GM19372 (cell line): ENCODE data around the gene CSNK1G1.
"Not testable (repeated sequence)": the region's sequence is repeated elsewhere in the genome, so short reads cannot be mapped to it uniquely, and the experiment has no call there.

Experiments
- ATAC-seq: cut with Tn5 transposase; IDR thresholded peaks from one replicate; pipeline ENCODE4 v1.9.1; 2021; ENCODE audit warnings: mild to moderate bottlenecking, low read depth, moderate library complexity; ENCODE audit not compliant: unreplicated experiment

The CSNK1G1 gene

GRCh38 chr15:64247535-64247905, 108.5 kb downstream of the CSNK1G1 start:
- no peak for ATAC-seq

DNA sequence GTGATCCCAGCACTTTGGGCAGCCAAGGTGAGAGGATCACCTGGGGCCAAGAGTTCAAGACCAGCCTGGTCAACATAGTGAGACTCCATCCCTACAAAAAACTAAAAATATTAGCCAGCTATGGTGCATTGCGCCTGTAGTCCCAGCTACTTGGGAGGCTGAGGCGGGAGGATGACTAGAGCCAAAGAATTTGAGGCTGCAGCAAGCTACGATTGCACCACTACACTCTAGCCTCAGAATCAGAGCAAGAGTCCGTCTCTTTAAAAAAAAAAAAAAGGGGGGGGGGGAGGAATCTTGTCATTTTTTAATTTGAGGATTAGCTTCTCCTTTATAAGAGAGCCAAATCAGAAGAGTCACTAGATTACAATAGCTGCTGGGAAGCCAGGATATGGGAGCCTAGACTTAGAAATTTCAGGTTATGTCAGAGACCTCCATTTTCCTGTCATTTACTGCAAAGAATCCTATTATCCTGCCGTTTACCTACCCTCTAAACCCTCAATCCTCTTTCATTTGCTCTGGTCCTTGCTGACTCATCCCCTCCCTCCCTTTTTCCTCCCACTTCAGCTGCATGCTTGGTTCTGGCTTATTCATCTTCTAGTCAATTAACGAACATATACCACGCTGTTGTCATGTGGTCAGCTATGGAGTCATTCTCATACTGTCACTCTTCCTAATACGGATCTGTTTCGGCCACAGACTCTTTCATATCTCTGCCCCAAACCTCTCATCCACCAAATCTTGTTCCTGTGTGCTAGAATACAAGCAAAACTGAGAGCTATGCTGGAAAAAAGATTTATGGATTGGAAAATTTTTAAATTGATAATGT, 109.4 kb downstream of the CSNK1G1 start:
- ATAC-seq, result peak; percentile 77

DNA sequence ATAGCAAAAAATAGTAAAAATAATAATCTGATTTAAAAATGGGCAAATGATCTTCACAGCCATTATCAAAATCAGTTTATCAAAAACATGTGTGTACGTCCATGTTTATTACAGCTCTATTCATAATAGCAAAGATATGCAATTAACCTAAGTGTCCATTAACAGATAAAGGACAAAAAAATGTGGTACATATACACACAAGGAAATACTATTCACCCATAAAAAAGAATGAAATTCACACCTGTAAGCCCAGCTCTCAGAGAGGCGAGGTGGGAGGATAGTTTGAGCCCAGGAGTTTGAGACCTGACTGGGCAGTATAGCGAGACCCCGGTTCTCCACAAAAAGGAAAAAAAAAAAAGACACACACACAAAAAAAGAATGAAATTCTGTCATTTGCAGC, 110.6 kb downstream of the CSNK1G1 start:
- no peak for ATAC-seq

DNA sequence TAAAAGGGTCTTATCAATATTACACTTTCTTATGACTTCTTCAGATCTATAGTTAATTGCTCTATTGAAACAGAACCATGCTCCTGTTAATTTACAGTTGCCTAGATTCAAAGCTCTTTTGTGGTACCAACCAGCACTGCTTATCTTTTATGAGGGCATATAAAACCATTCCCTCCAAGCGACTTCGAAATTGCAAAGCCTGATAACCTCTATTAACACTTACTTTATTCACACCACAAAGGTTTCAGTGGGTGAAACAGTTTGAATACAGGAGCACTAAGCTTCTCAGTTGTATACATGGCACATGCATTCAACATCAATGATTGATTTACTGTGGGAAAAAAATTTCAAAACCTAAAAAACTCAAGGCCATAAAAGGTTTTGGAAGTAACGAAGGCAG, 118.3 kb downstream of the CSNK1G1 start:
- ATAC-seq, result no peak

DNA sequence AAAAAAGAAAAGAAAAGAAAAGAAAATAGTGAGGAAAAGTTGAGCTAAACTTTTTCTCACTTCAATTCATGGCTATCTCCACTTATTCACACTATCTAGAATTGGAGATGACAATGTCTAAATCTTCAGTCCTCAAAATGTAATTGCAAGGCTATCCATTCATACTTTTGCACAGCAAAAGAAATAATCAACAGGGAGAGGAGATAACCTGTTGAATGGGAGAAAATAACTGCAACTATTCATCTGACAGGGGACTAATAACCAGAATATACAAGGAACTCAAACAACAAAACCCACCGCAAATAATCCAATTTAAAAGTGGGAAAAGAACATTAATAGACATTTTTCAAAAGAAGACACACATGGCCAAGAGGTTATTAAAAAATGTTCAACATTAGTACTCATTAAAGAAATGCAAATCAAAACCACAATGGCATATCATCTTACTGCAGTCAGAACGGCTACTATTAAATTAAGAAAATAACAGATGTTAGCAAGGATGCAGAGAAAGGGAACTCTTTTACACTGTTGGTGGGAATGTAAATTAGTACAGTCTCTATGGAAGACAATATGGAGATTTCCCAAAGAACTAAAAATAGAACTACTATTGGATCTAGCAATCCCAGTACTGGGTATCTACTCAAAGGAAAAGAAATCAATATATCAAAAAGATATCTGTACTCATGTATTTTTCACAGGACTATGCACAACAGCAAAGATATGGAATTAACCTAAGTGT, 119.6 kb downstream of the CSNK1G1 start:
- no peak for ATAC-seq

- no peak for ATAC-seq
Measured at GRCh38 chr15:64235552-64235951, 120.4 kb downstream of the CSNK1G1 start.

DNA sequence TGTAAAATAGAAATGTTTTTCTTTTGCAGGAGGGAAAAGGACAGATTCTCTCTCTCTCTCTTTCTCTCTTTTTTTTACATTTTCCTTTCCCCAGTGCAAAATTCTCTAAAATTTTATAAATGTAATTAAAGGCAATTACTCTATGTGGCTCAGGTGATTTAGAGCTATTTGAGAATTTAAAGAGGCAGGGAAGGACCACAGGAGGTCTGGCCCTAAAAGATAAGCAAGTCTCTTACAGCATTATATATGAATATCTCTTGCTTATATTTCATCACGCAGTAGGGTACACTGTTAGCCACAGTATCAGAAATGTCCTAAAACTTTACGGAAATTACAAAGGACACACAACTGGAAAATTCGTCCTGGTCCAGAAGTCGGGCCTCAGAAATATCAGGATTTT, 122.7 kb downstream of the CSNK1G1 start:
- ATAC-seq, result no peak

GRCh38 chr15:64232400-64232799, 123.6 kb downstream of the CSNK1G1 start:
- ATAC-seq, result no peak

DNA sequence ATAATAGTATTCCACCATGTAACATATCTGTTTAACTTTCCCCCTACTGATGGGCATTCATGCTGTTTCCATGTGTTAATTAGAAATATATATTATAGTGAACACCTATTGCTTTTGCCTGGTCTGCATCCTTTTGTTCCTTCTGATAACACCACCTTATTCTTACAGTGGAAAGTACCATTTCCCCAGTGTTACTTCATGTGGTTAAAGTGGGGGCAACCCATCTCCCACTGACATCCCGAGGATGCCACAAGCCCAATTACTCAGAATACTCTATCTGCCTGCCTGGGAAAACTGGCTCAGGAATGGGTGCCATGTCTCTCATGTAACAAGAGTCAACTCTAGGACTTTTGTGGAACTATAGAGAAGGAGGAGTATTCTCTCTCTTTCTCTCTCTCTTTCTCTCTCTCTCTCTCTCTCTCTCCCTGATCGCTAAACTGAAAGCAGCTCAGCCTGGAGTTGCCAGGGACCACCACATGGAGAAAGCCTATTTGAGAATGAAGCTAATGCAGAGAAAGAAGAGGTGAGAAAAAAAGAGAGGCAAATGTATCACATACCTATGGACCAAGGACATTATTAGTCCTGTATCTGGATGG, 126.7 kb downstream of the CSNK1G1 start:
- no peak for ATAC-seq

DNA sequence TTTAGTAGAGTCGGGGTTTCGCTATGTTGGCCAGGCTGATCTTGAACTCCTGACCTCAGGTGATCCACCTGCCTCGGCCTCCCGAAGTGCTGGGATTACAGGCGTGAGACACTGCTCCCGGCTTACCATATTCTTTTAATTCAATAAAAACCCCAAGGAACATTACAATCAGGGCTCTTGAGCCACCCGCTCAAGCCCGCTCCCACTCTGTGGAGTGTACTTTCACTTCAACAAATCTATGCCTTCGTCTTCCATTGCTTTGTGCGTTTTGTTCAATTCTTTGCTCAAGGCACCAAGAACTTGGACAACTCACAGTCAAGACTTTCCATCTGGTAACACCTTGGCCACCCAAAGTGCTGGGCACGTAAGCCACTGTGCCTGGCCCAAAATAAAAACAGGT, 130.2 kb downstream of the CSNK1G1 start:
- ATAC-seq, result no peak

DNA sequence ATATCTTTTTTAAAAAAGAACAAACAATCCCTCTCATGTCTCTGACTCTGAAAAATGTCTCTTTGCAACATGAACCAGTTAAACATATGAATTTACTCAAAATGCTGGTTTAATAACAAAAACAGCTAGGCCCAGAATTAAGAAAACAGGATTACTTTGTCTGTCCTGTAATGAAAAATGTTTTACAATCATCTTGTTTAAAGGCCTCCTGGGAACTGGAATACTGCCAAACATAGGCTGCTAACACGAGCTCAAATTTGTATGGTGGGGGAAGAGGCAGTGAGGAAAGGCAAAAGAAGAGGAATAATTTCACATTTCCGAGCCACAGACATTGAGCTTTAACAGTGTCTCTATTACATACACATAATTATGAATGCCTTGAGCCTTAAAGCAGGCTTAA, 131.5 kb downstream of the CSNK1G1 start:
- ATAC-seq, result no peak

GRCh38 chr15:64223882-64224281, 132.1 kb downstream of the CSNK1G1 start:
- ATAC-seq, result no peak

DNA sequence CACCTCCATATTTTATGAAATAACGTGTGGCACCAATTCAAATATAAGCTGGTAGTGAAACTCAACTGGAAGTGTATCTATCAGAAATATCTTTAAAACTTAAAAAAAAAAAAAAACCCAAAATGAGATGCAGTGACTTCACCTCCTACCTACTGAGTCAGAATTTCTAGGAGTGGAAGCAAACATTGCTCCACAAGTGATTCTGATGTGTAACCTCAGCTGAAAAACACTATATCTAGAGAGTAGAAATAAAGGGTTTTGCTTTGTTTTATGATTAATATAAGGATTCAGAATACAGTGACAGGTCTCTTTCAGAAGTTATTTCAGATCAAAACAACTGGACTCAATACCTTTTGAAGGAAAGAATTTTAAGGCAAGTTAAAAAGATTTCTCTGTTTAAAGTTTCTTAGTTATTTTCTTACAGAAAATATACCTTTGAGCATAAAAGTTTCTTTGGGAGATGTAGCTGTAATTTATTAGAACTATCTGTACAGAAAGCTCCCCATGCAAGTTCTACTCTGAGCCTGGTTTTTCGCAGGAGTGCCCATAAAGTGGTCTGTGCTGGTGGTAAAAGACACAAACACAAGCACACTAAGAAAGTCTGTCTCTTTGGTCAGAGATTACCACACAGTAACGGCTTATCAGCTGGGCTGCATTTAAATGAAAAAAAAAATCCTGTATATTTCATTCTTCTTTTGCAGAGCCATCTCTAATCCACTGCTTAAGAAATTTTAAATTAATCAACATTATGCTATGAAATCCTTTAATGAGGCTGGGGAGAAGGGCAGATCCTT, 133.2 kb downstream of the CSNK1G1 start:
- ATAC-seq, result no peak

GRCh38 chr15:64221911-64222310, 134.1 kb downstream of the CSNK1G1 start:
- not testable (repeated sequence) for ATAC-seq

GRCh38 chr15:64217429-64217750, 138.6 kb downstream of the CSNK1G1 start:
- ATAC-seq, result not testable (repeated sequence)

DNA sequence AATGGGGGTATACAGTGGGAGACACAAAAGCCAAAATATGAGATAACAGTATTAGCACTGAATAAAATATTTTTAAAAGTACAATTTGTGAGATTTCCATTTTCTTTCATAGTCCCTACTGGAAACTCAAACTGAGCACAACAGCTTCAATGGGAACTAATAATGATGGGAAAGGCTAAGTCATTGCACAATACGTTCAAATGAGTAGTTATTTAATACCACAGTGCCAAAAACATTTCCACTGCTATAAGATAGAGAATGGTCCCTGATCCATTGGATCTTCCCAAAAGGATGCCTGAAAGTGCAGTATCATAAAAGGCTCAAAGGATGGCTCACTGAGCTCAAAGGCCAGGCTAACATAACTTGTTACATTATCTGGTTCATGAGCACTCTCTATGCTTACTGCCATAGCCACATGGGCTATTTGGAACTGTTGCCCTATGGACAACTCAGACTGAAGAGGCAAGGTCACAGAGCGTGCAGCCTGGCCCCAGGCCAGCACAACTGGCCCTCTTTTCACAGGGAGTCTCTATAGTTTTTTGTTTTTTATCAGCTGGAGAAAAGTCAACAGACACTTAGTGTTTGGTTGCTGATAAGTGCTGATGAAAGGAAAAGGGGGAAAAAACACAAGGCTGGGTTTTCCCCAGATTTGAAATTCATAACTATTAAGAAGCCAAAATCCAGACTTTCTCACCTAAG, 139.1 kb downstream of the CSNK1G1 start:
- no peak for ATAC-seq

DNA sequence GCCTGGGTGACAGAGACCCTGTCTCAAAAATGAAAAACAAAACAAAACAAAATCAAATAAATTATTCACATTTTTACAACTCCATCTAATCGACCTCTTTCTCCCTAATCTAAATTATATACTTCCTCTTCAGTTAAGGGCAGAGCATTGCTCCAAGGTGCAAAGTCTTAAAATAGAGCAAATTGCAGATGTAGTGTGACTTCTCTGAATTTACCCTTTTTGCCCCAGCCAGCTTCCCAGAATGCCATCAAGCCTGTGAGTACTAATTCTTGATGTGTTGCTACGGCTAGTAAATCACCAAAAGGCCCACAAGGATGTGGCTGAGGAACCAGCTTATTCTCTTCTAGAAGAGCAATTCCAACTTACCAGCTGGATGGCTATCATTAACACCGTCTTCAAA, 139.8 kb downstream of the CSNK1G1 start:
- no peak for ATAC-seq

DNA sequence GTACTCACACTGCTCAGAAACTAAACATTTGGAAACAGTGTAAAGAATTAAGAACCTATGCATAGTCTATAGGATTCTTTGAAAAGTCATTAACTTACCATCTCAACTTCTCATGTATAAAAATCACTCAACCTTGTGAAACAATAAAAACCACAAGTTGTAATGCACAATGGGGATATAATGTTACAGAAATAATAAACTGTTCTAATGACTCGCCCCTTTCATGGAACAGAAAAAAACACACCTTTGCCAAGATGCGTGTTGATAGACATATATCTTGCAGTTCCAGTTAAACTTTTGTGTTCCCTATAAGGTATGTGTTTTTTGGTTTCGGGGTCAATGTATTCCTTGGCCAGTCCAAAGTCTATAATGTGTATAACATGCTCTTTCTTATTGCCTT, 142.3 kb downstream of the CSNK1G1 start:
- no peak for ATAC-seq

DNA sequence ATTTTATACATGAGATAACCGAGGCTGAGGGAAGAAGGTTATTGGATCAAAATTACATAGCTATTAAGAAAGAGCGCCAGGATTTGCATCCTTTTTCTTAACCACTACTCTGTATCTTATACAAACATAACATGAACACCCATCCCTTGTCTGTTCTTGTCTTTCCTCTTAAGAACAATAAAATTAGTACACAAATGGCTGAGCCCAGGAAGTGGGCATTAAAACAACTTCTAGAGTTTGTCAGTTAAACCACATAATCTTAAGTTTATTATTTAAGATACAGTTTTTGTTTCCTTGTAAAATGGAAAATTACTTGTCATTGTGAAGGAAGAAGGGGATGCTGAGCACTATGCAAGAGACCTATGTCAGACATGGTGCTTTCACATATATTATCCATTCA, 144.3 kb downstream of the CSNK1G1 start:
- ATAC-seq, result no peak

DNA sequence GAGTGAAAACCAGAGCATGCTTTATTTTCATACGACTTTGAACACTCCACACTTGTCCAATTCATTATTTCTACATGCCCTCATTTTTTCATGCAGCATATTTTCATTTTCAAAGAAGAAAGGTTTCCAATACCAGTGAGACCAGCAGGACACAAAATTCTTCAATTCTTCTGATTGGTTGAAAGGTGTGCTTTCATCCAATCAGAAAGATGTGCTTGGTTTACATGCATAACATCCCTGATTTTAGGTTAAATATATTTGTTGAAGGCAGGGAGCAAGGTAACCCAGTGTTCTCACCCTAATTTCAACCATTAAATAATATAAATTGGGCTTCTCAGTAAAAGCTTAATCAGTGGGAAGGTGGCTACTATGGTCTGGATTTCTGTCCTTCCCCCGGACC, 145.6 kb downstream of the CSNK1G1 start:
- ATAC-seq, result no peak
